Measurements from ENCODE around the gene FAM53A.

Gene FAM53A

DNA sequence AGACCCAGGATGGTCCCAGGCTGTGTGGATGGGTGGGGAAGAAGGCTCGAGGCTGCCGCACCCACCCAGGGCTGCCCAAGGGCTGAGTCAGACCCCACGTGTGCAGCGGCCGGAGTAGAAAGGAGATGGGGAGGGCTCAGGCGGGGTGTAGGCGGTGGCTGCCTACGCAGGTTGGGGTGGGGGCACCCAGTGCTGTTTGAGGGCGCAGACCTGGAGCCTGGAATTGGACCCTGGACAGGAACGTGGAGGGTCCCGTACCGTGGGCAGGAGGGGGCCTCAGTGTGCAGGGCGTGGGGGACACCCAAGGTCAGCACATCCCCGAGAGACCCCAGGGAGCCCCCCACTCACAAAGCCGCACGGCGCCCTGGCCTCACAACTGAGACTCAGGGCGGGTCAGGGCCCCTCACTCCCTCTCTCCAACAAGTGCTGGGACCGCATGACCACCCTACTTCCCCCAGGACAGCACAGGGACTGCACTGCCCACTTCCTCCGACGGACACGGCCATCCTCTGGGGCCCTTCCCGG, 79.9 kb downstream of the FAM53A start:
- no peak for DNase-seq

DNA sequence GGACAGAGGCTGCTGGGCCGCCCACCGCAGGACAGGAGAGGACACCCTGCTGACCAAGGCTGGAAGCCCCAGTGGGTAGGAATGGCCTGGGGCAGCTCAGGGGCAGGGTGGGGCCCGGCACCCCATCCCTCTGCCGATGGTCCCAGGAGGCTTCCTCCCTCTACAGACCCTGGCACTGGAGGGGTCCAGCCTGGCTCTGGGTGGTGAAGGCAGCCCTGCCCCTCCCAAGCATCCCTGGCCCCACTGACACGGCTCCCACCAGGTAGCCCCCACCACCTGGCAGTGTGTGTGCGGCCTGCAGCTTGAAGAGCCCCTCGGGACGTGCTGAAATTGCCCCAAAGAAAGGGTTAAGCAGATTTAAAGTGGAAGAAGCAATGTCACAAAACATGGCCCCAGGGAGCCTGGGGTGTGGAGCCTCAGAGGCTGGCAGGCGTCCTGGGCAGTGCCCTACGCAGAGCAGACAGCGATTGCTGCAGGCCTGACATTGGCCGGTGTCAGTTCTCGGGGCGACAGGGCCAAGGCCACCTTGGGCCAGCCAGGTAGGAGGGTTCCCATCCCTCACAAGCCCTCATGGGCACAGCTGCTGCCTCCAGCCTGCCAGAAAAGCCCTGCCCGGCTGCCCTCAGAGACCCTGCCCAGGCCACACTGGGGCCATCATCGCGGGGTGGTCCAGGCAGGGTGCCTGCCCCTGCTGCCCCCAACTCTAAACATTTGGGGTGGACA, 80.5 kb downstream of the FAM53A start:
- no peak for DNase-seq

DNA sequence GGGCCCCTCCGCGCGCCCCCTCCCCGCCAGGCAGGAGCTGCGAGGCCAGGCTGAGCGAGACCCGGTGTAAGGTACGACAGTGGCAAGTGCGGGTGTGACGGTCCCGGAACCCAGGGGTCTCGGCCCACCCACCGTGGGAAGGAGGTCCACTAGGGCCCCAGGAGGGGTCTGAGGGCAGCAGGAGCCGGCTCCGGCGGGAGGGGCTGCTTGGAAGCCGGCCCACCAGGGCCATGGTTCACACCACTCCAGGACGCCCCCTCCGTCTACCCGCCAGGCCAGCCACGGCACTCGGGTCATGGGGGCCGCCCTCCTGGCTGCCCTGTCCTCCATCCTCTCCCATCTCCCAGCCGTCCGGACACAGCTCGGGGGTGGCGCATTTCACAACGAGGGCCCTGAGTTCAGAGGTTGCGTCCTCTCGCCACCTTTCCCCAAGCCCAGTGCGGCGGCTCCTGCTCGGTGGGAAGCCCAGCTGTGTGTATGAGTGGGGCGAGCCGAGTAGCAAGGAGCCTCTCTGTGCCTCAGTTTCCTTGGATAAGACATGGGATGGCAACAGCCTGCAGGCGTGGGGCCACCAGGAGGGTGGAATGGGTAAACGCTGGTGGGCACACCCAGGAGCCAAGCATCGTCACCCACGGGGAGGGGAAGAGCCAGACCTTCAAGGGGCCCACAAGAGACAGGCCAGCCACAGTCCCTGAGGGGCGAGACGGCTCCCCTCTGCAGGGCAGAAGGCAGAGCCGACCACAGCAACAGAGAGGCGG, 81.3 kb downstream of the FAM53A start:
- no peak for DNase-seq

DNA sequence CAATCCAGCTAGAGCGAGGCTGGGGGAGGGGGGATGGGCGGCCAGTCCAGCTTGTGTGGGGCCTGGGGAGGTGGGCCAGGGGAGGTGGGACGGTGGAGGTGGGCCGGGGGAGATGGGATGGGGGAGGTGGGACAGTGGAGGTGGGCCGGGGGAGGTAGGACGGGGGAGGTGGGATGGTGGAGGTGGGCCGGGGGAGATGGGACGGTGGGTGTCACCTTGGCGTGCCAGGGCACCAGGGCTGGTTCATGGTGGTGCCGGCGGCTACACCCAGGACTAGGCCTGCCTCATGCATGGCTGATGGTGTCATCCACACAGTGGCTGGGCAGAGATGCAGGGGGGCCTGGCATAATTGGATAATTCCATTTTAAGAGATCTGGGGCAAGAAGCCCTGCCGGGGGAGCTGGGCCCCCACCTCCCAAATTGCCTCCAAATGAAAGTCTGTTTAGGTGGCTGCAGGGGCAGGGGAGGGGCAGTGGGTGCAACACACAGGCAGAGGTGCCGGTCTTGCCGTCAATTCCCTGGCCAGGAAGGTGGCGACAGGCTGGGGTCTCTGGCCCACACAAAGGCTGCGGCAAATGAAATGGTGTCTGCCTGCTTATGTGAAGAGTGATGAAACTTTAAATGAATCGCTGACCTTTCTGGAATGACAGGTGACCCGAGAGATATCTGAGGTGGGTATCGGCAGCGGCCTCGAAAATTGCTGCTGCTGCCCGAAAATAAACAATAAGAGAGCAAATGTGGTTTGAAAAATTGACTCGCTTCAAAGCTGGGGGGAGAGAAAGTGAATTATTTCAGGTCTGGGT, 82.1 kb downstream of the FAM53A start:
- DNase-seq, result no peak

DNA sequence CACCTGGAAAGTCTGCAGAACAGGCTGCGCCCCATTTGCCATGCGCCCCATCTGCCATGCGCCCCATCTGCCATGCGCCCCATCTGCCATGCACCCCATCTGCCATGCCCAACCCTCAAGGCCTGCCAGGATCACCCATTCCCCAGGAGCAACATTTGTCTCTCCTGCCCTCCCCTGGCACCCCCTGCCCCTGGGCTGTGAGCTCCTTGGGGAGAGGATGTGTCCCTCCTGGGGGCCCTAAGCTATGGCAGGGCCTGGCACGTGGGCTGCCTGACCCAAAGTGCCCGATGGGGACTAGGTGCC, 82.6 kb downstream of the FAM53A start:
- no peak for DNase-seq

GRCh38 chr4:1600811-1601532, 83.1 kb downstream of the FAM53A start:
- no peak for DNase-seq

- no peak for DNase-seq
These were observed 83.8 kb downstream of the FAM53A start for GRCh38 chr4:1600211-1600780.

DNA sequence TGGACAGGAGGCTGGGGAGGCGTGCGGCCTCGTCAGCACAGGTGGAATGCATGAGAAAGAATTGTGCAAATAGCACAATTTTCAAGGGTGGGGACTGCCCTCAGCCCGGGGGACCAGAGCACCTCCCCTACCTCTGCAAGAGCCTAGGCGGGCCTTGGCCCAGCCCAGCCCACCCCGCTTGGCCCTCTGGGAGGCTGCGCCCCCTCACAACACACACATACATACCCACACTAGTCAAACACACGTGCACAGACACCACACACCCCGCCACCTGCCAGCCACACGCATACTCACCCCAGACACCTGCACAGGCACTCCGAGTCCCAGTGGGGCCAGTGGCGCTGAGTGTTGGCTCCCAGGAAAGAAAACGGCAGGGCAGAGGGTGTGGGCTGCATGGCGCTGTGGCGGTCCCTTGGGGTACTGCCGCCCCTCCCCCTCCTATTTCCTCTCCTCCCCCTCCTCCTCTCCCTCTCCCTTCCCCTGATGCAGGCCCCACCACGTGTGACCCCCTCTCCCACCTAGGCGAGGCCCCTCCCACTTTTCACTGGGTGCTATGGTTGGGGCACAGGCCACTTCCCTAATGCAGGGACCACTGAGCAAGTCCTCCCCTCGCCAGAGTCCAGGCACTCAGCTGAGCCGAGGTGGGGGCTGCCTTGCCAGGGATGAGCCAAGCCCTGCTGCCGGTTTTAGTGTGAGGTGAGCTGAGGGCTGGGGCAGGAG, 84.5 kb downstream of the FAM53A start:
- DNase-seq, result no peak

GRCh38 chr4:1599026-1599481, 85.1 kb downstream of the FAM53A start:
- no peak for DNase-seq

- DNase-seq, result no peak
These were observed 85.7 kb downstream of the FAM53A start for GRCh38 chr4:1598206-1599025.

DNA sequence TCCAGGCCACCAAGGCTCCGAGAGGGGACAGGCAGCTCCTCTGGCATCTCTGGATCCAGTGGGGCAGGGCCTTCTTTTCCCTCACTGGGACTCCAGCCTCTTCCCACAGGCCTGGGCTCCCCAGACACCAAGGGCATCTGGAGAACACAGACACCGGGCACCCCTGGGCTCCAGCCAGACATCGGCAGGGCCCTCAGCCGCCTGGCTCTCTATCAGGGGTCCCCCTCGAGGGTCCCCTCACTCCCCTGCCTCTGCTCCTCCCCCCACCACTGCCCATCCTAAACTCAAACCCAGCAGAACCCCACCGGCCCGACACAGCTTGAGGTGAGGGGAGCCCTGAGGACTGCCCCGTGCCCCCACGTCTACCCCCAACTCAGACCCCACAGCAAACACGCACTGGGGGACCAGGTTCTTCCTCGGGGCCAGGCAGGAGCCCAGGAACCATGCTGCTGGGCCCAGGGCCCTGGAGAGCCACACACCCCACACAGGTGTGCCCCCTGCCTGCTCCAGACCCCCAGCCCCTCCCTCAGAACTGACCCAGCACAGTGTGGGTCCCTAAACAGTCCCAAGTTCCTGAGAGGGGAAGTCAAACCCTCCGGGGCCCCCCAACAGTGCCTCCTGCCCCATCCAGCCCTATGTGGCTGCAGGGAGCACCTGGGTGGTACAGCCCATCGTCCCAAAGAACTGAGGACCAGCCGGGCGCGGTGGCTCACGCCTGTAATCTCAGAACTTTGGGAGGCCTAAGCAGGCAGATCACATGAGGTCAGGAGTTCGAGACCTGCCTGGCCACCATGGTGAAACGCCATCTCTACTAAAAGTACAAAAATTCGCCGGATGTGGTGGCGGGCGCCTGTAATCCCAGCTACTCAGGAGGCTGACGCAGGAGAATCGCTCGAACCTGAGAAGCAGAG, 86.8 kb downstream of the FAM53A start:
- no peak for DNase-seq

GRCh38 chr4:1596393-1596792, 87.7 kb downstream of the FAM53A start:
- DNase-seq, result no peak

- DNase-seq, result no peak
These were observed 88.3 kb downstream of the FAM53A start for GRCh38 chr4:1595789-1596325.

GRCh38 chr4:1594871-1595788, 89.0 kb downstream of the FAM53A start:
- DNase-seq, result no peak

DNA sequence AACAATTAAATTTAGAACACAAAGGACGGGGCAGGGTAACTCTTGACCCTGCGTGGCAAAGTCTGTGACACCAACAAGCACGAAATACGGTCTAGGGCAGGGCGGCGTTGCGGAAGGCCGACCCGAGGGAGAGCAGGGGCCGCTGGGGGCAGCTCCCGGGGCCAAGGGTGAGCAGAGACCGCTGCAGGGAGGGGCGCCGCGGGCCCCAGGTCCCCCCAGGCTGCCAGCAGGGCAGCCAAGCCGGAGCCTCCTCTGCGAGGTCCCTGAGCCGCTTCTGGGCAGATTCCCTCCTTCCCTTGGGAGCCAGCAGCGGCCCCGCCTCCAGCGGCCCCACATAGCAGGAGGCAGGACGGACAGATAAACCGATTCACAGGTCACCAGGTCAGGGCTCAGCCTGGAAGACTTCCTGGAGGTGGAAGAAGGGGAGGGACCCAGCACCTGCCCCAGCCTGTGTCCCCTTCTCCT, 90.2 kb downstream of the FAM53A start:
- no peak for DNase-seq

DNA sequence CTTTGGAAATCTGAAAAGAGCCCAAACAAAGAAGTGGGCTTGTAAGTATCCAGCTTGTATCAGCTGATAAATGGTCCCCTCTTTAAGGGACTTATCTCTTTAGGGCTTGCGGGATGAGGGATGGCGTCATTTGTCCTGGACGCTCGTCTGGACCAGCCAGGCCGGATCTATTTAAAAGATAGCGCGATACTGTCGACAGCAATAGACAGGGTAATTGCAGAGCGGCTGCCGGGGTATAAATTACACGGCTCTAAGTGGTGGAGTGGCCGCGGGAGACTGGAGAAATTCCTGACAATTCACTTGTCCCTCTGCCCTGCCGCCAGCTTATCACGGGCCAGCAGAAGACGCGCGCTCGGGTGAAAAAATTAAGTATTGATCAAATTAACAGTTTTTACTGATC, 90.7 kb downstream of the FAM53A start:
- no peak for DNase-seq

- DNase-seq, result no peak
These were observed 91.2 kb downstream of the FAM53A start for GRCh38 chr4:1592709-1593417.
